Activated naive CD4-positive, alpha-beta T cell treated with anti-CD3 and anti-CD28 coated beads, Interleukin-2, amount 50 U/mL, for 24 hours (primary cell): ENCODE results near the gene CTSF.

Source experiments
- H3K27ac Mint-ChIP-seq: one replicate; pipeline ENCODE4 v1.8.0; 2021; ENCODE audit warnings: mild to moderate bottlenecking, mixed read lengths
- H3K27me3 Mint-ChIP-seq: one replicate; pipeline ENCODE4 v1.8.0; 2021; ENCODE audit warnings: mixed read lengths
- H3K36me3 Mint-ChIP-seq: one replicate; pipeline ENCODE4 v1.8.0; 2021; ENCODE audit warnings: mixed read lengths
- H3K4me1 Mint-ChIP-seq: one replicate; pipeline ENCODE4 v1.8.0; 2021; ENCODE audit warnings: mixed read lengths
- H3K4me3 Mint-ChIP-seq: one replicate; pipeline ENCODE4 v1.8.0; 2021; ENCODE audit warnings: mild to moderate bottlenecking, mixed read lengths
- H3K9me3 Mint-ChIP-seq: one replicate; pipeline ENCODE4 v1.8.0; 2021; ENCODE audit warnings: mixed read lengths

The CTSF gene

GRCh38 chr11:66539170-66539869 lies 29.1 kb downstream of the CTSF start:
- Mint-ChIP-seq H3K4me3 (no peak overlapping the region), H3K36me3 (peaks cover 7% of the 10 kb centered on the region), H3K27me3 (no peaks in the 10 kb centered on the region), H3K4me1 (peaks cover 32% of the 10 kb centered on the region), H3K9me3 (no peaks in the 10 kb centered on the region), H3K27ac (no peak overlapping the region)

GRCh38 chr11:66532784-66533183 lies 35.6 kb downstream of the CTSF start:
- Mint-ChIP-seq H3K4me1 (no peaks in the 10 kb centered on the region), H3K36me3 (peaks cover 6% of the 10 kb centered on the region), H3K9me3 (no peaks in the 10 kb centered on the region), H3K4me3 (no peak overlapping the region), H3K27ac (no peak overlapping the region), H3K27me3 (no peaks in the 10 kb centered on the region)

GRCh38 chr11:66531841-66532240 lies 36.6 kb downstream of the CTSF start:
- H3K9me3 Mint-ChIP-seq = no peaks in the 10 kb centered on the region
- no peak overlapping the region for H3K27ac Mint-ChIP-seq
- H3K36me3 Mint-ChIP-seq = peaks cover 4% of the 10 kb centered on the region

GRCh38 chr11:66530927-66531709 lies 37.3 kb downstream of the CTSF start:
- peaks cover 4% of the 10 kb centered on the region for H3K36me3 Mint-ChIP-seq
- H3K27me3 Mint-ChIP-seq = no peaks in the 10 kb centered on the region
- H3K4me3 Mint-ChIP-seq = no peak overlapping the region
- no peak overlapping the region for H3K27ac Mint-ChIP-seq
- H3K9me3 Mint-ChIP-seq = no peaks in the 10 kb centered on the region
- no peaks in the 10 kb centered on the region for H3K4me1 Mint-ChIP-seq

More at GRCh38 chr11:66531841-66532240, 36.6 kb downstream of the CTSF start:
- no peak overlapping the region for H3K4me3 Mint-ChIP-seq
- no peaks in the 10 kb centered on the region for H3K4me1 Mint-ChIP-seq
- no peaks in the 10 kb centered on the region for H3K27me3 Mint-ChIP-seq

GRCh38 chr11:66529655-66530054 lies 38.8 kb downstream of the CTSF start:
- peaks cover 4% of the 10 kb centered on the region for H3K36me3 Mint-ChIP-seq
- H3K9me3 Mint-ChIP-seq = no peaks in the 10 kb centered on the region
- no peaks in the 10 kb centered on the region for H3K27me3 Mint-ChIP-seq
- H3K4me3 Mint-ChIP-seq = no peak overlapping the region
- H3K27ac Mint-ChIP-seq = no peak overlapping the region
- no peaks in the 10 kb centered on the region for H3K4me1 Mint-ChIP-seq

GRCh38 chr11:66529069-66529468 lies 39.3 kb downstream of the CTSF start:
- no peaks in the 10 kb centered on the region for H3K4me1 Mint-ChIP-seq
- H3K36me3 Mint-ChIP-seq = peaks cover 4% of the 10 kb centered on the region
- no peaks in the 10 kb centered on the region for H3K9me3 Mint-ChIP-seq
- H3K27me3 Mint-ChIP-seq = no peaks in the 10 kb centered on the region
- H3K27ac Mint-ChIP-seq = no peak overlapping the region
- H3K4me3 Mint-ChIP-seq = no peak overlapping the region

DNA sequence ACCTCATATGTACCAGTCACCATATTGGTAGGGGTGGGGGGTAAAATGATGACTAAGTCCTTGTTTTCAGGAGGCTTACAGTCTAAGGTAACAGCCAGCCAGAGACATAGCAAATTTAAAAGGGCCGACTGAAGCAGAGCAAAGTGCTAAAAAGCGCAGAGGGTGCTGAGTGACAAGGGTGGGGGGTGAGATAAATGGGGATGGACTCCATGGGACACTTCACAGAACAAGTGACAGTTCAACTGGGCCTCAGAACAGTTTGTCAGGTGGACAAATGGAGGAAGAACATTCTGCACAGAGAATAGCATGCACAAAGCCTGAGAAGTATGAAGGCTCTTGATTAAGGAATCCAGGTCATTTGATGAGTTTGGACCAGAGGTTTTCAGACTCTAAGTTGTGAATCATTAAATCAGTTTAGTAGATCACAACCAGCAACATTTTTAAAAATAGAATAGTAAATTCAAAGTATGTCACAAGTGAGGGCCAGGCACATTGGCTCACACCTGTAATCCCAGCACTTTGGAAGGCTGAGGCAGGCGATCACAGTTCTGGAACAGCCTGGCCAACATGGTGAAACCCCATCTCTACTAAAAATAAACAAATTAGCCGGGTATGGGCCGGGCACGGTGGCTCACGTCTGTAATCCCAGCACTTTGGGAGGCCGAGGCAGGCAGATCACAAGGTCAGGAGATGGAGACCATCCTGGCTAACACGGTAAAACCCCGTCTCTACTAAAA lies 43.9 kb downstream of the CTSF start:
- Mint-ChIP-seq H3K4me1 (no peaks in the 10 kb centered on the region), H3K9me3 (no peaks in the 10 kb centered on the region), H3K4me3 (no peak overlapping the region), H3K27me3 (no peaks in the 10 kb centered on the region), H3K36me3 (peaks cover 15% of the 10 kb centered on the region), H3K27ac (no peak overlapping the region)

DNA sequence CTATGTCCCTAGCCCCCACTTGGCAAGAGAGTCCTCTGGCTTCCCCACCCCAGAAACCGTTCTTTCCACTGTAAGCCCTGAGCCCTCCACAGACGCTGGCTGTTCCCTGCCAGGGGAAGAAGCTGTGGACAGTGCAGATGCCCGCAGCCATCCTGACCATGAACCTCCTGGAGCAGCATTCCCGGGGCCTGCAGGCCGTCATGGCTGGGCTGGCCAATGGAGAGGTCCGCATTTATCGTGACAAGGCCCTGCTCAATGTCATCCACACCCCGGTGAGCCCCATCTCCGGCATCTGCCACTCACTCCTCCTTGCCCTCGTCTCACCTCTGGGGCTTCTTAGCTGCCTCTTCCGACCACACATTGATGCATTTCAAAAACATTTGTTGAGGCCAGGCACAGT lies 44.8 kb downstream of the CTSF start:
- Mint-ChIP-seq H3K27ac (no peak overlapping the region), H3K4me1 (no peaks in the 10 kb centered on the region), H3K36me3 (peaks cover 15% of the 10 kb centered on the region), H3K4me3 (no peak overlapping the region), H3K27me3 (no peaks in the 10 kb centered on the region), H3K9me3 (no peaks in the 10 kb centered on the region)
